ENCODE results near the gene GRIA4.

GRIA4 gene

GRCh38 chr11:105639527-105639926 is 29.7 kb downstream of the GRIA4 start:
- no peak for DNase-seq

DNA sequence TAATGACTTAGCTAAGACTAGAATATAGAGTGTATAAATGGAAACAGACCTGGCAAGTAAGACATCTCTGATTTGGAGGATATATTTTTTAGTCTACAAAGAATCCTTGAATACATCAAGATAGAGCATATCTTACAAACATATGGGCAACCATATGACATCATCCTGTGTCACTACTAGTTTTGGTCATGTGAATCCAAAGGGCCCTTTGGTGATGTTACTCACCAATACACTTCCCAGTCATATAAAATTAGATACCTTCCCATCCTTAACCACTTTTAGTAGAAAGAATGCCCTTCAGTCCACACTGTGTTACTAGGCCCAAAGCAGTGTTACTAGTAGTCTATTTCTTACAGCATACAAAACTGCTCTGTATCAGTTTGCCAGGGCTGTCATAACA is 31.6 kb downstream of the GRIA4 start:
- DNase-seq = no peak

GRCh38 chr11:105642870-105643269 is 33.0 kb downstream of the GRIA4 start:
- DNase-seq = no peak

- no peak for DNase-seq
Measured at GRCh38 chr11:105644839-105645573, 35.1 kb downstream of the GRIA4 start.

DNA sequence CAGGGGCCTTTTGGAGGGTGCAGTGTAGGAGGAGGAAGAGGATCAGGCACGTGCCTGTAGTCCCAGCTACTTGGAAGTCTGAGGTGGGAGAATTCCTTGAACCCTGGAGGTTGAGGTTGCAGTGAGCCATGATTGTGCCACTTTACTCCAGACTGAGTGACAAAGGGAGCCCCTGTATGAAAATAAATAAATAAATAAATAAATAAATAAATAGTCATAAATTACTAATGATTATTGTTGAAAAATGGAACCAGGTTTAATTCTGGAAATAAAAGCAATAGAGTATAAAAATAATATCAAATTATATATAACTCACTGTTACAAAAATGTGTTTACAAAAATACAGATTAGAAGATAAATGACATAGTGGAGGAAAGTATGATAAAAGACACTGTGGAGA is 37.9 kb downstream of the GRIA4 start:
- DNase-seq = no peak

DNA sequence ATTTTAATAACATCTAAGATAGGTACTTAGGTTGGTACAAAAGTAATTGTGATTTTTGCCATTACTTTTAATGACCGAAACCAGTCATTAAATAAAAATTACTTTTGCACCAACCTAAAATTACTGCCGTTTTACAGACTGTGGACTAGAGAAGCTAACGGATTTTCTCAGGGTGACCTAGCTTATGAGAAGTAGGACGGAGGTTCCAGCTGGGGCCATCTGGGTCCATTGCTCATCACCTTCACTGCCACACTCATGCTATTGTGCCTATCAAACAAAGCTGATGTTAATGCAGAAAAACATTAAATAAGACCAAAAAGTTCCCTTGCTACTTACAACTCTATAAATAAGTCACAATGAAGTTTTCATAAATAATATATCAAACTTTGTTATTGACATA is 38.9 kb downstream of the GRIA4 start:
- no peak for DNase-seq

DNA sequence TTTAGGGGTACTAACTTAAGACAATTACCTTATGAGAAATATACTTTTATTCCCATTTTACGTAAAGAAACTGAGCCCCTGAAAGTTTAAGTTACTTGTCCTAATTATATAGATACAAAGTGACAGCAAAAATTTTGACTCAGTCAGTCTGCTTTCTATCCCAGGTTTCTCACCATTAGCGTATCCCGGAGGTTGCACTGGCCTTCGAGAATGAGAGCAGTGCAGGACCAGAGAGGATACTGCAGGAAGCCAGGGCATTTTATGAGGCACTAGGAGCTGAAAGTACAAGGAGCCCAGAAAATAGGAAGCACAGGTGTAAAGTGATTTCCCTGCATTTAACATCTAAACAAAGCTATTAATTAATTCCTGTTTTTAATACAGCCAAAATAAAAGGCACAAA is 55.4 kb downstream of the GRIA4 start:
- no peak for DNase-seq

DNA sequence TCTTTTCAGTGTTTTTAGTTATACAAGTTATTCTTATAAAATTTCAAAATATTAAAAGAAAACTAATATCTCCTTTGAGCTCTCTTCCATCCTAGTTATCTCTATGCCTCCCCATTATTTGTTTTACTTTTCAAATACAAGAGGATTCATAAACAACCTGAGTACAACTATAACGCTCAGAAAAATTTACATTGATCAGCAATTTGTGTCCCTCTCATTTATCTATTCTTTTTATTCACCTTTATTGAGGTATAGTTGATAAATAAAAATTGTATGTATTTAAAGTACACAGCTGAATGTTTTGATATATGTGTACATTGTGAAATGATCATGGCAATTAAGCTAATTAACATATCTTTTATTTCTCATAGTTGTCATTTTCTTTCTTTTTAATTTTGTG is 57.6 kb downstream of the GRIA4 start:
- no peak for DNase-seq

DNA sequence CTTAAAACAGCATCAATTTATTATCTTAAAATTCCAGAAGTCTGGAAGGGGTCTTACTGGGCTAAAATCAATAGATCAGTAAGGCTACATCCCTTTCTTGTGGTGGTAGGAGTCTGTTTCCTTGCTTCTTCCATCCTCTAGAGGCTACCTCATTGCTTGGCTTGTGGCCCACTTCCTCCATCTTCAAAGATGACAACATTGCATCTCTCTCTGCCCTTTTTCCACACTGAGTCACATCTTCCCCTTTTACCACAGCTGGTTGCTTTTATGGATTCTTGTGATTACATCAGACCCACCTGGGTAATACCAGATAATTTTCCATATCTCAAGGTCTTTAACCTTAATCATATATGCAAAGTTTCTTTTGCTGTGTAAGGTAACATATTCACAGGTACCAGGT is 60.9 kb downstream of the GRIA4 start:
- no peak for DNase-seq

GRCh38 chr11:105673089-105673488 is 63.2 kb downstream of the GRIA4 start:
- no peak for DNase-seq

DNA sequence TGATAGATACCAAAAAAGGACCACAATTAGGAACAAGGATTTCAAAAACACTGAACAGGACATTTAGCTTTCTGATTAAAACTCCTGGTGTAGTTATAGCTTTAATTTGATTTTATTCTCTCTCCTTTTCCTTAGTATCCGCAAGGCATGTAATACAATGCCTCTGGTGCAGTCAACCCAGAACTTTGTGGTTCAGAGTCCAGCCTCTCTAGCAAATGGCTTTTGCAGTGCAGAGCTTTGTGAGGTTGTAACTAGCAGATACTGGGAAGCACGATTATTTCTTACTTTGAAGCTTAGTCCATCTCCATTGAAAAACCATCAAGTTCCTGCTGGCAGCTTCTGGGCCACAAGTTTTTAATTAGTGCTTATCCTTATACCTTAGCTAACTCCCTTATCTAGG is 79.8 kb downstream of the GRIA4 start:
- no peak for DNase-seq

DNA sequence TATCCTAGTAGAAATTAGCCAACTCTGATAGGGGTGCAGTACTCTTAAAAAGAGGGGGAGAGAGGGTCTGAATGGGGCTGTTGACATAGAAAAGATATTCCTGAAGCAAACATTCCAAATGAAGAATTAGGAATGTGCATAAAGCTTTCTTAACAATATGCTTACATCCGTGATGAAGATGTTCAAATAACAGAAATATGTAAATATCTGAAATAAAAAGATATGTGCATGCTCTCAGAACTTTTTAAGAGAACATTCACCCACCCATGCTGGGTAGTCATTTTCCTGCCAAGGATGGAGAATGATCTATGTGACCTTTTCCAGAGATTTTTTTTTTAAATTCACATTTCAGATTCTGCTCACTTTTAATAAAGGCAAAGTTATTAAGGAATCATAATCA is 80.6 kb downstream of the GRIA4 start:
- no peak for DNase-seq

GRCh38 chr11:105693075-105693759 is 83.3 kb downstream of the GRIA4 start:
- DNase-seq = no peak

DNA sequence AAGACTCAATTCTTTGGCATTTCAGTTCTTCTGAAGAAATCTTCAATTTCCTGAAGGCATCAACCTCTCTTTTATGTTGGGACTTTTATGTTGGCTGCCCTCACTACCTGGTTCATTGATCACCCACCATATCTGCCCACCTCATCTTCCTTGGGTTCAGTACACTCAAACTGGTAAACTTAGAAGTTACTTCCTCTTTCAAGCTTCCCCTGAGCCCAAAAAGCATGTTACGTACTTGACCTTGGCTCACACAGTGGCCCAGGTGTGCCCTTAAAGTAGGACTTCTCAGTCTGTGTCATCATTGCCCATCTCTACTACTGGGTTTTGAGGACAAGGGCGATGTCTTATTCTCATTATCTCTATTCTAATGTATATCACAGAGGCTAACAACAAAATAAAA is 86.1 kb downstream of the GRIA4 start:
- DNase-seq = no peak

GRCh38 chr11:105697291-105697690 is 87.4 kb downstream of the GRIA4 start:
- DNase-seq = no peak

DNA sequence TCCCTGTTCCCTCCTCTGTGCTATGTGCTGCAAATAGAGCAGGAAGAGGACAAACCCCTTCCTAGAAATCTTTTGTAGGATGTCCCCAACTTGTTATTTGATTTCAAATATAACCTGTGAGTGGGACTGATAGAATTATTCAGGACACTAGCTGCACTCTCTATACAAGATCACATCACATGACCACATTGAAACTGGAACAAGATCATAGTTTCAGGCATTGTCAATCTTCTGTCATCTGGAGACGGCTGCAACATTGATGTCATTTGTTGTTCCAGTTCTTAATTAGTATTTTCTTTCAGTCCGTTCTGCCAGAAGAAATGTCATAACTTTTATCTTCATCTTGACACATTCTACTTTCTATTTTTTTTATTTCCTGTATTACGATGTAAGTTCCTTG is 89.3 kb downstream of the GRIA4 start:
- no peak for DNase-seq

GRCh38 chr11:105700271-105700670 is 90.4 kb downstream of the GRIA4 start:
- DNase-seq = no peak

DNA sequence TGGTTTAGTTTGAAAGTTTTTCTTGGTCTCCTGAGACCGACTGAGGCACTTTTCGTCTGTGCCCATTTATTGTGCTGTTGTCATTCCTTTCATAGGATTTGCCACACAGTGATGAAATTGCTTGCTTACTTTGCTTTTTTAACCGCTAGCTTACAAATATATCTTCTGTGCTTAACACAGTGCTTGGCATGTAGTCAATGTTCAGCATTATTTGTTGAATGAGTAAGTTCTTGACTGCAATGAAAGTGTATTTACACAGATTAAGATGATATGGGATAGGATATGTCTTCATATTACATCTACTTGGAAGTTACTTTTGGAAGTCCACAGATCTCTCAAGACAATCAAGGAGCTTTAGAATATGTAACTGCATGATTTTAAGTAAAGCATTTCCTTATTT is 91.2 kb downstream of the GRIA4 start:
- no peak for DNase-seq

- no peak for DNase-seq
Measured at GRCh38 chr11:105705786-105706530, 96.1 kb downstream of the GRIA4 start.

GRCh38 chr11:105713106-105713505 is 103.2 kb downstream of the GRIA4 start:
- DNase-seq = no peak

DNA sequence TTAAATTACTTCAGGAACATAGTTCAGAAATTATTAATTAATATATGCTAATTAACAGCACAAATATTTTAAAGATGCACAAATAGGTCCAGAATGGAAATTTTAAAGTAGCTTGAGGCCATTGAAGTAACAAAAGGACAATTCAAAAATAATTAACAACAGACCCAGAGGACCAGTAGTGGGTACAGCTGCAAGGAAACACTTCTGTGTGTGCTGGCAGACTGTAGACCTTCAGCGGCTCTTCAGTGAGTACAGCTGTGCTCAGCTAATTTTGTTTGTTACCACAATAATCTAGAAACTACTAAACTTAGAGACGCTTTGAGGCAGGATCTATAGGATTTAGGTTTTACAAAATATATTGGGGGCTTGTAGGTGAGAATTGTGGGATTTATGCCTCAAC is 103.8 kb downstream of the GRIA4 start:
- DNase-seq = no peak

GRCh38 chr11:105718641-105719040 is 108.8 kb downstream of the GRIA4 start:
- DNase-seq = no peak

GRCh38 chr11:105719073-105719822 is 109.4 kb downstream of the GRIA4 start:
- no peak for DNase-seq

Data from activated CD8-positive, alpha-beta memory T cell treated with anti-CD3 and anti-CD28 coated beads, Interleukin-2, amount 50 U/mL, for 48 hours (primary cell).